Spleen (tissue), 7 donors: ENCODE results near the gene PEX11B.

Source experiments
- CTCF ChIP-seq, 11 experiments: fragments of 200-600 bp in 7 of 11; fragments of 450-650 bp in 4 of 11; sonication (generic) in 4 of 11; IDR thresholded peaks in 8 of 11; conservative IDR thresholded peaks in 3 of 11; 1 replicate in 7 of 11; 2 replicates in 4 of 11; pipeline versions ENCODE4 v1.4.0 to v1.8.0; 2016 to 2021; ENCODE audit warnings: antibody characterized with exemption in 11 of 11, inconsistent platforms in 4 of 11, mild to moderate bottlenecking in 1 of 11
- POLR2A ChIP-seq, 3 donors: fragments of 450-650 bp; IDR thresholded peaks; one replicate each; pipeline ENCODE4 v1.5.1; 2017; ENCODE audit warnings: antibody characterized with exemption in 3 of 3, mild to moderate bottlenecking in 1 of 3
- donor health status: DM: no; HTN: no; CAD: no; lungs with moderate emphysema.
- donor health status: DM: no; HTN: no; CAD: no.
- donor health status: DM: no; HTN: no; CAD: no.

GRCh38 chr1:145874646-145875045, 43.9 kb downstream of the PEX11B start:
- TF ChIP-seq CTCF (IDR thresholded peaks at IDR 0.05 in 8 of 11, conservative IDR thresholded peaks at IDR 0.05 in 3 of 11) (no peak), POLR2A (IDR thresholded peaks at IDR 0.05) (no peak)
